Stimulated activated CD4-positive, alpha-beta T cell treated with anti-CD3 and anti-CD28 coated beads, TNF-alpha, amount 100 ng/mL, for 1 hour (primary cell): ENCODE measurements around the gene ASPRV1.
"Not testable (repeated sequence)": the region's sequence is repeated elsewhere in the genome, so short reads cannot be mapped to it uniquely, and the experiment has no call there.

Experiments used
- DNase-seq, 3 donors: peaks; one replicate each; pipeline ENCODE4 v3.0.0-alpha.2; 2020; ENCODE audit warnings: low read depth in 3 of 3, low spot score in 1 of 3

The ASPRV1 gene

GRCh38 chr2:69962986-69963730, 1.7 kb upstream of the ASPRV1 start:
- no peak for DNase-seq

GRCh38 chr2:69960821-69961220, 610 bp downstream of the ASPRV1 start:
- no peak for DNase-seq

GRCh38 chr2:69959425-69959824, 2.0 kb downstream of the ASPRV1 start:
- DNase-seq: no peak

GRCh38 chr2:69958480-69958879, 3.0 kb downstream of the ASPRV1 start:
- no peak for DNase-seq

GRCh38 chr2:69957965-69958364, 3.5 kb downstream of the ASPRV1 start:
- DNase-seq: no peak

GRCh38 chr2:69956475-69956979, 4.9 kb downstream of the ASPRV1 start:
- no peak for DNase-seq

GRCh38 chr2:69955029-69955428, 6.4 kb downstream of the ASPRV1 start:
- DNase-seq: no peak

- DNase-seq: no peak
These were observed 7.3 kb downstream of the ASPRV1 start for GRCh38 chr2:69954084-69954483.

- no peak for DNase-seq
These were observed 8.9 kb downstream of the ASPRV1 start for GRCh38 chr2:69952336-69953115.

GRCh38 chr2:69950671-69951070, 10.8 kb downstream of the ASPRV1 start:
- not testable (repeated sequence) for DNase-seq

GRCh38 chr2:69950241-69950640, 11.2 kb downstream of the ASPRV1 start:
- no peak for DNase-seq

- no peak for DNase-seq
These were observed 12.3 kb downstream of the ASPRV1 start for GRCh38 chr2:69948963-69949645.

GRCh38 chr2:69948032-69948962, 13.1 kb downstream of the ASPRV1 start:
- no peak for DNase-seq

- DNase-seq: no peak
These were observed 14.0 kb downstream of the ASPRV1 start for GRCh38 chr2:69947325-69947931.

GRCh38 chr2:69946351-69947324, 14.8 kb downstream of the ASPRV1 start:
- peak in 1 of 3 donors; percentile 19 for DNase-seq

GRCh38 chr2:69945941-69946340, 15.5 kb downstream of the ASPRV1 start:
- no peak for DNase-seq

- DNase-seq: no peak
These were observed 16.0 kb downstream of the ASPRV1 start for GRCh38 chr2:69945441-69945840.

GRCh38 chr2:69944756-69945155, 16.7 kb downstream of the ASPRV1 start:
- DNase-seq: no peak
